Transverse colon (tissue), 4 donors: ENCODE results near the gene ZMAT2. TPM values are rescaled to one million over a fixed set of nuclear protein-coding genes. Genes with fewer than 3 reads are reported as not detected.
A peak's percentile ranks its signal among the peaks of the same experiment; 100 is the strongest.
"Not testable (repeated sequence)": the region's sequence is repeated elsewhere in the genome, so short reads cannot be mapped to it uniquely, and the experiment has no call there.

Source experiments
- DNase-seq: peaks from one replicate; pipeline ENCODE4 v3.0.0-alpha.2; 2019
- H3K27ac ChIP-seq, 4 donors: fragments of 200-600 bp; sonication (generic); 2 replicates each; pipeline ENCODE4 v1.5.1; 2016 to 2018; ENCODE audit warnings: inconsistent platforms in 4 of 4
- H3K27me3 ChIP-seq: fragments of 200-600 bp; sonication (generic); 2 replicates; pipeline ENCODE4 v1.5.1; 2017; ENCODE audit warnings: inconsistent platforms
- H3K36me3 ChIP-seq, 4 donors: fragments of 200-600 bp; sonication (generic); 2 replicates each; pipeline ENCODE4 v1.5.1; 2017 to 2019; ENCODE audit warnings: inconsistent platforms in 4 of 4
- H3K4me1 ChIP-seq, 4 donors: fragments of 200-600 bp; sonication (generic); 2 replicates each; pipeline ENCODE4 v1.5.1; 2017 to 2020; ENCODE audit warnings: inconsistent platforms in 4 of 4
- H3K4me3 ChIP-seq, 4 donors: fragments of 200-600 bp; sonication (generic); 1 replicate in 1 of 4; 2 replicates in 3 of 4; pipeline versions ENCODE4 v1.5.1 to v1.6.1; 2017 to 2019; ENCODE audit warnings: inconsistent platforms in 4 of 4
- H3K9me3 ChIP-seq, 2 donors: fragments of 200-600 bp; sonication (generic); 2 replicates each; pipeline ENCODE4 v1.5.1; 2017 to 2019; ENCODE audit warnings: inconsistent platforms in 2 of 2
- EP300 ChIP-seq: sonication (generic); formaldehyde crosslinking; IDR thresholded peaks from one replicate; pipeline ENCODE4 v1.6.1; 2017; ENCODE audit warnings: antibody characterized with exemption, low read depth
- POLR2A ChIP-seq: fragments of 450-650 bp; IDR thresholded peaks from one replicate; pipeline ENCODE4 v1.6.1; 2016; ENCODE audit warnings: antibody characterized with exemption, mild to moderate bottlenecking, moderate library complexity
- POLR2AphosphoS5 ChIP-seq, 3 donors: sonication (generic); formaldehyde crosslinking; IDR thresholded peaks; one replicate each; pipeline ENCODE4 v1.6.1; 2016; ENCODE audit warnings: antibody characterized with exemption in 3 of 3
- WGBS, 2 donors: methylation state at CpG; one replicate each; pipeline ENCODE4 v1.1.5; 2018; ENCODE audit warnings: low coverage in 1 of 2; 5-methylcytosine and 5-hydroxymethylcytosine counted together
- in situ Hi-C, 4 donors: fragments of 200-750 bp; cut with MboI; loops; one replicate each; pipeline versions ENCODE4 v1.15.0 to v1.15.1; 2017; ENCODE audit warnings: low sequenced_read_pairs in 3 of 4, low pct_ligation_motif_present in 1 of 4, low pct_unique_long_range_greater_than_20kb in 1 of 4
- intact Hi-C: fragments of 100-400 bp; cut with DNase I; formaldehyde crosslinking; loops from one replicate; pipeline ENCODE4 v1.15.1; 2023; ENCODE audit warnings: low total_unique reads
- total RNA-seq, 4 donors: library from RNA; depleted of rRNA; stranded (reverse); fragments of >200 nt; gene quantifications; one replicate each; pipeline ENCODE4 v1.1.0, GENCODE V29; 2016
- TF ChIP-seq, protein P1 (sequence below), 5 experiments: fragments of 200-600 bp in 3 of 5; fragments of 450-650 bp in 2 of 5; sonication (generic) in 3 of 5; IDR thresholded peaks; 1 replicate in 2 of 5; 2 replicates in 3 of 5; pipeline ENCODE4 v1.5.1; 2016 to 2017; ENCODE audit warnings: antibody characterized with exemption in 5 of 5, inconsistent platforms in 3 of 5, mild to moderate bottlenecking in 2 of 5, moderate library complexity in 1 of 5

The ZMAT2 gene
- total RNA-seq, 4 donors from 2014 or later, result 6.7 to 41.3 (median 23.1) TPM

DNA sequence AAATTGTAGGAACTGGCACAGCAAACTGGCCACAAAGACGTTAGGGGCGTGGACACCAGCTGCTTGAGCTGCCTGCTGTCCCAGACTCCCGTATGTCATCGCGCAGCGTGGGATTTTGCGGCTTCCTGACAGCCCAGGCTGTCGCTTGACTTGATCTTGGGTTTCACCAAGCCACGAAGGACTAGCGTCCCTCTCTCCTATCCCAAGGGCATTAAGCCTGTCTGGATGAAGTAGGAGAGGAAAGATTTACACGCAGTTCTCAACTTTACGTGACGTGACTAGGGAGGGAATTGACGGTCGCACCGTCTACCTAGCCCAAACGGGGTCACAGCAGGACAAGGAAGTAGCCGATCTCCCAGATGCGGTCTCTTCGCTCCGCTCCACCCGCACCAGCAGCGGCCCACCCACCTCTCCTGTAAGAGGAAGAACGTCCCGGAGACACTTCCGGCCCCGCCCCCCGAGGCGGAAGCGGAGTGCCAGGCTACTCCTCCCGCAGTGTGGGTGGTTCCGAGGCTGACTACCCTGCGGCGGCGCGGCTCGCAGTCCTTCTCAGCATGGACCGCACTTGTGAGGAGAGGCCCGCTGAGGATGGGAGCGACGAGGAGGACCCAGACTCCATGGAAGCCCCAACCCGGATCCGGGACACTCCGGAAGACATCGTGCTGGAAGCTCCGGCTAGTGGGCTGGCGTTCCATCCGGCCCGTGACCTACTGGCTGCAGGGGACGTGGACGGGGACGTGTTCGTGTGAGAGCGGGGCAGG lies 35.7 kb upstream of the ZMAT2 start, which contains the start of gene WDR55:
WDR55 (plus strand) TSS at position 546 of the 761 bp plus-strand sequence; CDS start at position 555, 9 bp downstream.
- intact Hi-C loops (no loop called here), in situ Hi-C loops (loop anchor here in 1 of 4 donors (25.0 kb wide), 2 partner anchors 102 to 277 kb away; partner anchors contain the start of genes APBB3, SLC35A4 and SRA1)
- H3K4me3 ChIP-seq, result peak within 1 kb of the TSS; percentile 73 to 87 (median 79)
- H3K9me3 ChIP-seq, result no peaks in the 10 kb centered on the region
- peak within 1 kb of the TSS; percentile 88 to 95 (median 94) for H3K27ac ChIP-seq
- TF ChIP-seq EP300 (peak; percentile 1), POLR2AphosphoS5 (IDR thresholded peaks at IDR 0.05) (peak; percentile 92 to 98 (median 97)), POLR2A (peak; percentile 93)
- TF ChIP-seq, protein P1, sequence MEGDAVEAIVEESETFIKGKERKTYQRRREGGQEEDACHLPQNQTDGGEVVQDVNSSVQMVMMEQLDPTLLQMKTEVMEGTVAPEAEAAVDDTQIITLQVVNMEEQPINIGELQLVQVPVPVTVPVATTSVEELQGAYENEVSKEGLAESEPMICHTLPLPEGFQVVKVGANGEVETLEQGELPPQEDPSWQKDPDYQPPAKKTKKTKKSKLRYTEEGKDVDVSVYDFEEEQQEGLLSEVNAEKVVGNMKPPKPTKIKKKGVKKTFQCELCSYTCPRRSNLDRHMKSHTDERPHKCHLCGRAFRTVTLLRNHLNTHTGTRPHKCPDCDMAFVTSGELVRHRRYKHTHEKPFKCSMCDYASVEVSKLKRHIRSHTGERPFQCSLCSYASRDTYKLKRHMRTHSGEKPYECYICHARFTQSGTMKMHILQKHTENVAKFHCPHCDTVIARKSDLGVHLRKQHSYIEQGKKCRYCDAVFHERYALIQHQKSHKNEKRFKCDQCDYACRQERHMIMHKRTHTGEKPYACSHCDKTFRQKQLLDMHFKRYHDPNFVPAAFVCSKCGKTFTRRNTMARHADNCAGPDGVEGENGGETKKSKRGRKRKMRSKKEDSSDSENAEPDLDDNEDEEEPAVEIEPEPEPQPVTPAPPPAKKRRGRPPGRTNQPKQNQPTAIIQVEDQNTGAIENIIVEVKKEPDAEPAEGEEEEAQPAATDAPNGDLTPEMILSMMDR (IDR thresholded peaks at IDR 0.05), result no peak
- peaks cover 0 to 38% (median 18%) of the 10 kb centered on the region in 4 donors for H3K36me3 ChIP-seq
- peak; percentile 98 for DNase-seq
- H3K27me3 ChIP-seq, result no peaks in the 10 kb centered on the region
- 0 to 2% methylated on average over 6 to 50 of the region's 54 CpGs for WGBS, 2 donors
- peaks cover 12 to 27% (median 13%) of the 10 kb centered on the region in 4 donors for H3K4me1 ChIP-seq

DNA sequence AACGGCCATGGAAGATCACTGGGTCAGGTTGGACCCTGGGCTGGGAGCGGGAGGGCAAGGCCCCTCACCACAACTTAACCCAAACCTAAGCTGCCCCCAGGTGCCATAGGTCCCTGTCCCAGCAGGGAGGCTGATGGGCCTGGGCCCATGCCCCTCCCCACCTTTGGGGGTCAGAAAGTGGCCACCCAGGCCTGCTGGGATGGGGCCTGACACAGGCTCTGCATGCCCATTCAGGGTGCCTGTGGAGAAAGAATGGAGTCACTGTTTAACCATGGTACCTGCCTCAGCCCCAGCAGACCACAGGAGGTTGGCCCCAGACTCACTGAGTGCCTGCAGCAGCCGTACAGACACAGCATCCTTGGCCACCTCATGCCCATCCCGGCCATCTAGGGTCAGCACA lies 29.2 kb upstream of the ZMAT2 start:
- in situ Hi-C loops, result loop anchor here in 1 of 4 donors (25.0 kb wide), 2 partner anchors 109 to 284 kb away; partner anchors contain the start of genes APBB3, SLC35A4 and SRA1
- WGBS, 2 donors, result 96% methylated on average over 4 of the region's 4 CpGs; no CpG with 5 or more reads in 1 of the 2 donors
- H3K4me3 ChIP-seq, H3K27me3 ChIP-seq, intact Hi-C loops, DNase-seq, H3K9me3 ChIP-seq: not testable (repeated sequence)
- peaks cover 0 to 31% (median 13%) of the 10 kb centered on the region in 4 donors for H3K36me3 ChIP-seq
- H3K4me1 ChIP-seq, result peaks cover 5 to 15% (median 6%) of the 10 kb centered on the region in 4 donors
- peak overlapping the region in 2 of 4 donors; percentile 41 to 47 for H3K27ac ChIP-seq

DNA sequence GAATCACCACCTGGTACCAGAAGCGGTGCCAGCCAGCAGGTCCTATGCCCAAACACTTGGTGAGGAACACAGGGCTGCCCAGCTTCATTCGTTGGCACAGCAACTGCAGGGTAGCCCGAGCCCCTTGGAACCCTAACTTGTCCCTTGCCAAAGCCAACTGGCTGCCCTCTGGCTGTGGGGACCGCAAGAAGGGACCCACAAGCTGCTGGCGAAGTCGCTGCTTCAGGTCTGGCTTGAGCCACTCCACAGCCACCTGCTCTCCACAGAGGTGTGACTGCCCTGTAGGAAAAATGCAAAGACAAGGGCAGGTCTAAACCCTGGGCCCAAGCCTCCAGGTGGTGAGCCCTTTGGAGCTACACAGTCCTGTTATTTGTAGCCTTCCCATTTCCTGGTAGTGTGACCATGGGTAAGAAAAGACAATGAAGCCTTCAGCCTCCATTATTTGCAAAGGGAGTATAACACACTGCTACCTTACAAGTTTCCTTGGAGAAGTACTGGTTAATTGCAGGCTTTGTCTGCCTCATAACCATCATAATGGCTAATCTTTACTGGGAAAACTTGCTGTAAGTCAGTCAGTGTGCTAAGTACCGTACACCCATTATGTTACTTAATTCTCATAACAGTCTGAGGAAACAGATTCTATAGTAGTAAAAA lies 28.6 kb upstream of the ZMAT2 start:
- Histone ChIP-seq H3K36me3 (peaks cover 0 to 34% (median 17%) of the 10 kb centered on the region in 4 donors), H3K27me3 (no peaks in the 10 kb centered on the region), H3K27ac (peak overlapping the region in 3 of 4 donors; percentile 18 to 47 (median 41)), H3K4me1 (peaks cover 0 to 9% (median 4%) of the 10 kb centered on the region in 4 donors), H3K9me3 (no peaks in the 10 kb centered on the region), H3K4me3 (no peak overlapping the region)
- peak; percentile 14 for DNase-seq
- intact Hi-C loops, result no loop called here
- WGBS, 2 donors, result 50 to 85% methylated on average over 1 to 6 of the region's 7 CpGs
- in situ Hi-C loops, result loop anchor here in 1 of 4 donors (25.0 kb wide), 2 partner anchors 109 to 284 kb away; partner anchors contain the start of genes APBB3, SLC35A4 and SRA1
- no peak for TF ChIP-seq POLR2A
- no peak for TF ChIP-seq POLR2AphosphoS5 (IDR thresholded peaks at IDR 0.05)
- no peak for TF ChIP-seq EP300
- TF ChIP-seq, protein P1 (IDR thresholded peaks at IDR 0.05), result no peak

DNA sequence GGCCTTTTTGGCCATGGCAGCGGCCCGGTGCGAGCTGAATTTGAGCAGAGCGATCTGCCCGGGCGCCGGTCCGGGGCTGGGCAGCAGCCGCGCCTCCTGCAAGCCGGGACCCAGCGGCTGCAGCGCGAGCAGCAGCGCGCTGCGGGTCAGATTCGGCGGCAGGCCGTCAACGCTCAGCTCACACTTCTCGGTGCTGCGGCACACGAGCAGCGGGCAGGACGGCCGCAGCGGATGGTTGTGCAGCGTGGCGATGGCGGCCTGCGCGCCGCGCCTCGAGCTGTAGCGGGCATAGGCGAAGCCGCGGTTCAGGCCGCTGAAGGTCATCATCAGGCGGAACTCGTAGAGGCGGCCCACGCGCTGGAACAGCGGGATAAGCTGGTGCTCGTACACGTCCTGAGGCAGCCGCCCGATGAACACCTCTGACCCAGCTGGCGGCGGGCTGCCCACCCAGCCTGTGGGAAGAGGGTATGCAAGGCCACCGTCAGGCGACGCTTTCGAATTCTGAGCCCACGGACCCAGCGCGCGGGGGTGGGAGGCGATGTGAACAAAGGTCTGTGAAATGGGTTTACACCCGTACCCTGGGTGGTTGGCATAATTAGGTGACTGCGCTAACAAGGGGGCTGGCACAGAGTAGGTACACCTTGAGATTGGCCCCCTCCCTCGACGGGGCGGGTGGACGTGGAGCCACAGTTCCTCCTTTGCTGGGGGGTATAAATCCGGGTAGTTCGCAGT lies 27.6 kb upstream of the ZMAT2 start:
- H3K36me3 ChIP-seq, result peaks cover 0 to 40% (median 19%) of the 10 kb centered on the region in 4 donors
- intact Hi-C loops, result no loop called here
- peak overlapping the region in 3 of 4 donors; percentile 18 to 47 (median 41) for H3K27ac ChIP-seq

More for the DNA sequence above, 27.6 kb upstream of the ZMAT2 start:
- no peaks in the 10 kb centered on the region for H3K27me3 ChIP-seq
- in situ Hi-C loops, result loop anchor here in 1 of 4 donors (25.0 kb wide), 2 partner anchors 110 to 285 kb away; partner anchors contain the start of genes APBB3, SLC35A4 and SRA1
- TF ChIP-seq POLR2AphosphoS5 (IDR thresholded peaks at IDR 0.05) (no peak), EP300 (no peak), POLR2A (no peak)
- 88 to 90% methylated on average over 8 to 68 of the region's 70 CpGs for WGBS, 2 donors
- no peak for DNase-seq
- H3K4me1 ChIP-seq, result peaks cover 0 to 7% (median 2%) of the 10 kb centered on the region in 4 donors
- no peaks in the 10 kb centered on the region for H3K9me3 ChIP-seq
- peak overlapping the region in 1 of 4 donors; percentile 12 for H3K4me3 ChIP-seq
